ENCODE data around the gene ARPC1A. TPM values are rescaled to one million over a fixed set of nuclear protein-coding genes. Genes with fewer than 3 reads are reported as not detected.

The ARPC1A gene
- total and polyA plus RNA-seq, 2 experiments from 2014 or later: 209 to 294 TPM

DNA sequence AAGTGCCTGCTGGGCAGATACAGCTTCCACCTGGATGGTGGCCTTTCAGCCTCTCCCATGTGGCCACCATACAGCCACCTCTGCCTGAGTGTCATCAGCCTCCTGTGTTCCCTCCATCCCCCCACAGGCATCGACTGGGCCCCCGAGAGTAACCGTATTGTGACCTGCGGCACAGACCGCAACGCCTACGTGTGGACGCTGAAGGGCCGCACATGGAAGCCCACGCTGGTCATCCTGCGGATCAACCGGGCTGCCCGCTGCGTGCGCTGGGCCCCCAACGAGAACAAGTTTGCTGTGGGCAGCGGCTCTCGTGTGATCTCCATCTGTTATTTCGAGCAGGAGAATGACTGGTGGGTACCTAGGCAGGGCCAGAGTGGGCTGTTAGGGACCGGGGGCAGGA, 62.2 kb downstream of the ARPC1A start:
- H3K4me2 ChIP-seq (ENCODE audit: unreplicated experiment): no peak overlapping the region
- no peak for DNase-seq
- H3K27ac ChIP-seq: no peak overlapping the region
- H3K9me3 ChIP-seq (ENCODE audit: low read depth): no peaks in the 10 kb centered on the region
- in situ Hi-C loops (cut with MboI): no loop called here
- H3F3A ChIP-seq (ENCODE audit: insufficient read depth): no peaks in the 10 kb centered on the region
- 93 to 96% methylated on average over 20 of the region's 20 CpGs for WGBS, 2 experiments (ENCODE audit: low coverage in 1 of 2, low lambda C conversion rate in 2 of 2, missing lambda C conversion rate in 2 of 2)
- peaks cover 58% of the 10 kb centered on the region for H3K79me2 ChIP-seq (ENCODE audit: insufficient read depth)
- no peaks in the 10 kb centered on the region for H4K20me1 ChIP-seq (ENCODE audit: insufficient read depth)
- H3K36me3 ChIP-seq (ENCODE audit: low read depth): peaks cover 38% of the 10 kb centered on the region; the same call in 1 of the 2 replicates
- no peaks in the 10 kb centered on the region for H3K9me2 ChIP-seq (ENCODE audit: insufficient read depth)
- no peaks in the 10 kb centered on the region for H3K27me3 ChIP-seq (replicated peaks; ENCODE audit: insufficient read depth)
- H3K9ac ChIP-seq: no peak overlapping the region
- no peaks in the 10 kb centered on the region for H3K4me1 ChIP-seq (ENCODE audit: insufficient read depth)
- no peak overlapping the region for H2AFZ ChIP-seq
- TF ChIP-seq EZH2 (IDR thresholded peaks at IDR 0.05; ENCODE audit: insufficient read depth, poor library complexity, severe bottlenecking) (no peak), EZH2phosphoT487 (IDR thresholded peaks at IDR 0.05; ENCODE audit: insufficient read depth, low read depth) (no peak)
- no peak overlapping the region for H3K4me3 ChIP-seq

- no peaks in the 10 kb centered on the region for H3K27me3 ChIP-seq (replicated peaks; ENCODE audit: insufficient read depth)
- no peaks in the 10 kb centered on the region for H4K20me1 ChIP-seq (ENCODE audit: insufficient read depth)
- no peaks in the 10 kb centered on the region for H3K4me1 ChIP-seq (ENCODE audit: insufficient read depth)
- DNase-seq: no peak
- no peak overlapping the region for H3K4me3 ChIP-seq
- H3K79me2 ChIP-seq (ENCODE audit: insufficient read depth): peaks cover 39% of the 10 kb centered on the region
- no peak overlapping the region for H3K9ac ChIP-seq
- no peaks in the 10 kb centered on the region for H3K9me3 ChIP-seq (ENCODE audit: low read depth)
- no peak overlapping the region for H2AFZ ChIP-seq
- peaks cover 13% of the 10 kb centered on the region; the same call in 1 of the 2 replicates for H3F3A ChIP-seq (ENCODE audit: insufficient read depth)
- no peak overlapping the region for H3K4me2 ChIP-seq (ENCODE audit: unreplicated experiment)
- 90% methylated on average over 13 of the region's 13 CpGs for WGBS, 2 experiments (ENCODE audit: low coverage in 1 of 2, low lambda C conversion rate in 2 of 2, missing lambda C conversion rate in 2 of 2)
- TF ChIP-seq EZH2 (IDR thresholded peaks at IDR 0.05; ENCODE audit: insufficient read depth, poor library complexity, severe bottlenecking) (no peak), EZH2phosphoT487 (IDR thresholded peaks at IDR 0.05; ENCODE audit: insufficient read depth, low read depth) (no peak)
- H3K9me2 ChIP-seq (ENCODE audit: insufficient read depth): no peaks in the 10 kb centered on the region
- in situ Hi-C loops (cut with MboI): no loop called here
- H3K27ac ChIP-seq: no peak overlapping the region
- H3K36me3 ChIP-seq (ENCODE audit: low read depth): peaks cover 42% of the 10 kb centered on the region; the same call in 1 of the 2 replicates
Observed at GRCh38 chr7:99389772-99390171, 64.1 kb downstream of the ARPC1A start.

DNA sequence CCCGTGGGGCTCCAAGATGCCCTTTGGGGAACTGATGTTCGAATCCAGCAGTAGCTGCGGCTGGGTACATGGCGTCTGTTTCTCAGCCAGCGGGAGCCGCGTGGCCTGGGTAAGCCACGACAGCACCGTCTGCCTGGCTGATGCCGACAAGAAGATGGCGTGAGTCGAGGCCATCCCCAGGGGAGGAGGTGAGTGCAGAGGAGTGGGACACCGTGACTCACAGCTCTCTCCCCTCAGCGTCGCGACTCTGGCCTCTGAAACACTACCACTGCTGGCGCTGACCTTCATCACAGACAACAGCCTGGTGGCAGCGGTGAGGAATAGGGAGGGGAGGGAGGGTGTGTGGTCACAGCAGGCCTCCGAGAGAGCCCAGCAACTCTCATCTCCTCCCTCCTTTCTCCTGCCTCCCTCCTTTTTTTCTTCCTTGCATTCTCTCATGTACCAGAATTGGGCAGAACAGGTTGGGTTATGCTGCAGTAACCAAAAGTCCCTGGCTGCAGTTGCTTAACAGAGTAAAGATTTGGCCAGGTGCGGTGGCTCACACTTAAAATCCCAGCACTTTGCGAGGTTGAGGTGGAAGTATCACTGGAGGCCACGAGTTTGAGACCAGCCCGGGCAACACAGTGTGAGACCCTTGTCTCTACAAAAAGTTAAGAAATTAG, 65.4 kb downstream of the ARPC1A start:
- peaks cover 27% of the 10 kb centered on the region for H3K79me2 ChIP-seq (ENCODE audit: insufficient read depth)
- H4K20me1 ChIP-seq (ENCODE audit: insufficient read depth): no peaks in the 10 kb centered on the region
- no peaks in the 10 kb centered on the region for H3K4me1 ChIP-seq (ENCODE audit: insufficient read depth)
- no peaks in the 10 kb centered on the region for H3K9me2 ChIP-seq (ENCODE audit: insufficient read depth)
- 95 to 96% methylated on average over 20 to 23 of the region's 23 CpGs for WGBS, 2 experiments (ENCODE audit: low coverage in 1 of 2, low lambda C conversion rate in 2 of 2, missing lambda C conversion rate in 2 of 2)
- peaks cover 51% of the 10 kb centered on the region for H3K36me3 ChIP-seq (ENCODE audit: low read depth)
- H3K27ac ChIP-seq: no peak overlapping the region
- no peak overlapping the region for H3K4me2 ChIP-seq (ENCODE audit: unreplicated experiment)
- no peak overlapping the region for H3K4me3 ChIP-seq
- DNase-seq: no peak
- in situ Hi-C loops (cut with MboI): no loop called here
- no peaks in the 10 kb centered on the region for H3K27me3 ChIP-seq (replicated peaks; ENCODE audit: insufficient read depth)
- H3K9me3 ChIP-seq (ENCODE audit: low read depth): no peaks in the 10 kb centered on the region
- H3F3A ChIP-seq (ENCODE audit: insufficient read depth): peaks cover 26% of the 10 kb centered on the region; the same call in 1 of the 2 replicates
- no peak overlapping the region for H3K9ac ChIP-seq
- TF ChIP-seq EZH2phosphoT487 (IDR thresholded peaks at IDR 0.05; ENCODE audit: insufficient read depth, low read depth): no peak
- H2AFZ ChIP-seq: no peak overlapping the region

- H3F3A ChIP-seq (ENCODE audit: insufficient read depth): peaks cover 33% of the 10 kb centered on the region
- no peak overlapping the region for H3K4me2 ChIP-seq (ENCODE audit: unreplicated experiment)
- DNase-seq: no peak
- H3K4me3 ChIP-seq: no peak overlapping the region
- TF ChIP-seq EZH2 (IDR thresholded peaks at IDR 0.05; ENCODE audit: insufficient read depth, poor library complexity, severe bottlenecking) (no peak), EZH2phosphoT487 (IDR thresholded peaks at IDR 0.05; ENCODE audit: insufficient read depth, low read depth) (no peak)
- no peaks in the 10 kb centered on the region for H3K9me2 ChIP-seq (ENCODE audit: insufficient read depth)
- H3K36me3 ChIP-seq (ENCODE audit: low read depth): peaks cover 42% of the 10 kb centered on the region
- H3K9me3 ChIP-seq (ENCODE audit: low read depth): no peaks in the 10 kb centered on the region
- H4K20me1 ChIP-seq (ENCODE audit: insufficient read depth): no peaks in the 10 kb centered on the region
- H3K27me3 ChIP-seq (replicated peaks; ENCODE audit: insufficient read depth): no peaks in the 10 kb centered on the region
- H3K9ac ChIP-seq: no peak overlapping the region
- H3K4me1 ChIP-seq (ENCODE audit: insufficient read depth): no peaks in the 10 kb centered on the region
- 97 to 98% methylated on average over 8 of the region's 8 CpGs for WGBS, 2 experiments (ENCODE audit: low coverage in 1 of 2, low lambda C conversion rate in 2 of 2, missing lambda C conversion rate in 2 of 2)
- H3K79me2 ChIP-seq (ENCODE audit: insufficient read depth): peaks cover 19% of the 10 kb centered on the region
- no peak overlapping the region for H3K27ac ChIP-seq
- no peak overlapping the region for H2AFZ ChIP-seq
- in situ Hi-C loops (cut with MboI): no loop called here
Observed at GRCh38 chr7:99392046-99392445, 66.3 kb downstream of the ARPC1A start.
